ENCODE results near the gene MPRIP. TPM values are rescaled to one million over a fixed set of nuclear protein-coding genes. Genes with fewer than 3 reads are reported as not detected.
"Not testable (repeated sequence)": the region's sequence is repeated elsewhere in the genome, so short reads cannot be mapped to it uniquely, and the experiment has no call there.

MPRIP gene
- total RNA-seq, 4 donors from 2014 or later, result 141 to 305 (median 291) TPM

GRCh38 chr17:17188586-17188985 lies 146.3 kb downstream of the MPRIP start:
- DNase-seq, result no peak
- H3K27ac ChIP-seq, result no peak overlapping the region

GRCh38 chr17:17189559-17189958 lies 147.3 kb downstream of the MPRIP start:
- H3K36me3 ChIP-seq, result peaks cover 0 to 25% (median 0%) of the 10 kb centered on the region in 3 donors
- TF ChIP-seq POLR2A (IDR thresholded peaks at IDR 0.05) (no peak), CTCF (IDR thresholded peaks at IDR 0.05) (no peak)
- peak overlapping the region in 1 of 4 donors; percentile 17 for H3K27ac ChIP-seq
- H3K4me1 ChIP-seq, result no peaks in the 10 kb centered on the region
- H3K9me3 ChIP-seq, result no peaks in the 10 kb centered on the region
- DNase-seq, result no peak
- H3K27me3 ChIP-seq, result no peaks in the 10 kb centered on the region
- no peak overlapping the region for H3K4me3 ChIP-seq

More at GRCh38 chr17:17188586-17188985, 146.3 kb downstream of the MPRIP start:
- Histone ChIP-seq H3K36me3 (peaks cover 0 to 34% (median 0%) of the 10 kb centered on the region in 3 donors), H3K4me1 (no peaks in the 10 kb centered on the region), H3K4me3 (no peak overlapping the region), H3K9me3 (no peaks in the 10 kb centered on the region), H3K27me3 (no peaks in the 10 kb centered on the region)
- no peak for TF ChIP-seq CTCF (IDR thresholded peaks at IDR 0.05)
- no peak for TF ChIP-seq POLR2A (IDR thresholded peaks at IDR 0.05)

- no peak for DNase-seq
- Histone ChIP-seq H3K4me1 (no peaks in the 10 kb centered on the region), H3K4me3 (no peak overlapping the region), H3K9me3 (no peaks in the 10 kb centered on the region), H3K36me3 (peaks cover 0 to 25% (median 0%) of the 10 kb centered on the region in 3 donors), H3K27me3 (no peaks in the 10 kb centered on the region), H3K27ac (peak overlapping the region in 1 of 4 donors; percentile 59)
- TF ChIP-seq CTCF (IDR thresholded peaks at IDR 0.05), result no peak
- TF ChIP-seq POLR2A (IDR thresholded peaks at IDR 0.05), result no peak
These were observed 147.9 kb downstream of the MPRIP start for GRCh38 chr17:17190188-17190587.

- Histone ChIP-seq H3K27ac (peak overlapping the region in 2 of 4 donors; percentile 57 to 59), H3K9me3 (no peaks in the 10 kb centered on the region), H3K4me1 (no peaks in the 10 kb centered on the region), H3K27me3 (no peaks in the 10 kb centered on the region), H3K4me3 (no peak overlapping the region), H3K36me3 (peaks cover 0 to 25% (median 0%) of the 10 kb centered on the region in 3 donors)
- no peak for TF ChIP-seq POLR2A (IDR thresholded peaks at IDR 0.05)
- TF ChIP-seq CTCF (IDR thresholded peaks at IDR 0.05), result no peak
- DNase-seq, result no peak
These were observed 149.1 kb downstream of the MPRIP start for GRCh38 chr17:17191346-17191792.

- Histone ChIP-seq H3K4me3 (no peak overlapping the region), H3K9me3 (no peaks in the 10 kb centered on the region), H3K4me1 (no peaks in the 10 kb centered on the region), H3K27me3 (no peaks in the 10 kb centered on the region), H3K36me3 (peaks cover 0 to 19% (median 0%) of the 10 kb centered on the region in 3 donors), H3K27ac (peak overlapping the region in 2 of 4 donors; percentile 57 to 59)
- TF ChIP-seq POLR2A (IDR thresholded peaks at IDR 0.05) (no peak), CTCF (IDR thresholded peaks at IDR 0.05) (no peak)
- no peak for DNase-seq
These were observed 149.7 kb downstream of the MPRIP start for GRCh38 chr17:17191961-17192381.

GRCh38 chr17:17195466-17195865 lies 153.2 kb downstream of the MPRIP start:
- H3K4me1 ChIP-seq, DNase-seq: not testable (repeated sequence)

More at GRCh38 chr17:17195466-17195865, 153.2 kb downstream of the MPRIP start:
- H3K4me3 ChIP-seq, H3K36me3 ChIP-seq, H3K27ac ChIP-seq, H3K27me3 ChIP-seq, H3K9me3 ChIP-seq: not testable (repeated sequence)

Measured in Peyer's patch (tissue), 4 donors.